ENCODE measurements around the gene ATP8B3. TPM values are rescaled to one million over a fixed set of nuclear protein-coding genes. Genes with fewer than 3 reads are reported as not detected.
A peak's percentile ranks its signal among the peaks of the same experiment; 100 is the strongest.

Gene ATP8B3, protein sequence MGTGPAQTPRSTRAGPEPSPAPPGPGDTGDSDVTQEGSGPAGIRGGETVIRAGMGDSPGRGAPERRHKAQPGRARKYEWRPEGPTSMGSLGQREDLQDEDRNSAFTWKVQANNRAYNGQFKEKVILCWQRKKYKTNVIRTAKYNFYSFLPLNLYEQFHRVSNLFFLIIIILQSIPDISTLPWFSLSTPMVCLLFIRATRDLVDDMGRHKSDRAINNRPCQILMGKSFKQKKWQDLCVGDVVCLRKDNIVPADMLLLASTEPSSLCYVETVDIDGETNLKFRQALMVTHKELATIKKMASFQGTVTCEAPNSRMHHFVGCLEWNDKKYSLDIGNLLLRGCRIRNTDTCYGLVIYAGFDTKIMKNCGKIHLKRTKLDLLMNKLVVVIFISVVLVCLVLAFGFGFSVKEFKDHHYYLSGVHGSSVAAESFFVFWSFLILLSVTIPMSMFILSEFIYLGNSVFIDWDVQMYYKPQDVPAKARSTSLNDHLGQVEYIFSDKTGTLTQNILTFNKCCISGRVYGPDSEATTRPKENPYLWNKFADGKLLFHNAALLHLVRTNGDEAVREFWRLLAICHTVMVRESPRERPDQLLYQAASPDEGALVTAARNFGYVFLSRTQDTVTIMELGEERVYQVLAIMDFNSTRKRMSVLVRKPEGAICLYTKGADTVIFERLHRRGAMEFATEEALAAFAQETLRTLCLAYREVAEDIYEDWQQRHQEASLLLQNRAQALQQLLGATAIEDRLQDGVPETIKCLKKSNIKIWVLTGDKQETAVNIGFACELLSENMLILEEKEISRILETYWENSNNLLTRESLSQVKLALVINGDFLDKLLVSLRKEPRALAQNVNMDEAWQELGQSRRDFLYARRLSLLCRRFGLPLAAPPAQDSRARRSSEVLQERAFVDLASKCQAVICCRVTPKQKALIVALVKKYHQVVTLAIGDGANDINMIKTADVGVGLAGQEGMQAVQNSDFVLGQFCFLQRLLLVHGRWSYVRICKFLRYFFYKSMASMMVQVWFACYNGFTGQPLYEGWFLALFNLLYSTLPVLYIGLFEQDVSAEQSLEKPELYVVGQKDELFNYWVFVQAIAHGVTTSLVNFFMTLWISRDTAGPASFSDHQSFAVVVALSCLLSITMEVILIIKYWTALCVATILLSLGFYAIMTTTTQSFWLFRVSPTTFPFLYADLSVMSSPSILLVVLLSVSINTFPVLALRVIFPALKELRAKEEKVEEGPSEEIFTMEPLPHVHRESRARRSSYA (N-terminal part only)
- total RNA-seq, result 2.9 TPM

DNA sequence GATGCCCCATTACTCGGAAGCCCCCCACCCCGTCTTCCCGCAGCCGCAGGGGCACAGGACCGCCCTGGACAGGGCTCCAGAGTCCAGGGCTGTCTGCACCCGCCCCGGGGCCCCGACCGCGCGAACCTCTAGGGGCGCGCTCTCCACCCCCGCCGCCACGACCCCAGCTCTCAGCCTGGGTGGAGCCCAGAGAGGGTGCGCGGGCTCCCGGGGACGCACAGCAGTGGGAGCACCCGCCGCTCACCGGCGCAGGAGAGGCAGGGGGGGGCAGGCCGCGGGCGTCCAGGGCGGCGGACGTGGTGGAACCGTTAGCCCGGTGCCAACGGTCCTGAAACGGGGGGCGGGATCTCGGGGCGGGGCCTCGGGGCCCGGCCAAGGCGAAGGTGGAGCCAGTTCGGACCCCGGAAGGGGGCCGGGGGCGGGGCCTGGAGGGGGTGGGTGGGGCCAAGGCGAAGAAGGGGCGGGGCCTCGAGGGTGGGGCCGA is at the start of gene ATP8B3:
Gene ATP8B3, minus strand, starts transcription at position 335 of the 484 bp plus-strand sequence. CDS start 540 bp downstream, outside the sequence.
- DNase-seq (ENCODE audit: low spot score), result no peak

DNA sequence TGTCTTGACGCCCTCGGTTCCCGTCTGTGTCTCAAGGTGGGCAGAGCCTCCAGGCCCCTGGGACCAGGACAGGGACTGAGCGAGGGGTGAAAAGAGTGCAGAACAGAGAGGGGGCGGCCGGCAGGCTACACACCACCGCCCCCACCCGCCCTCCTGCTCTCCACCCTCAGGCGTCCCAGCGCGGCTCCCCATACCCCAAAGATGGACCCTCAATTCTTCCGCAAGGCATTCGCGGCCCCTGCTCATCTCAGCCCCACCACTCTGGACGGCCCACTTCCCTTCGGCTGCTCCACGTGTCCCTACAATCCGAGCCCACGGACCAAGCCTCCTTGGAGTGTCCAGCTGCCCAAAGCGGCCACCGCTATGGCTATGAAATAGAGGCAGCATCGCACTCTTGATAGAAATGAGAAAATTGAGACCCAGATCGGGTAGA is 49.5 kb upstream of the ATP8B3 start:
- no peak for DNase-seq (ENCODE audit: low spot score)

GRCh38 chr19:1860821-1861598 is 48.9 kb upstream of the ATP8B3 start:
- DNase-seq (ENCODE audit: low spot score), result no peak

DNA sequence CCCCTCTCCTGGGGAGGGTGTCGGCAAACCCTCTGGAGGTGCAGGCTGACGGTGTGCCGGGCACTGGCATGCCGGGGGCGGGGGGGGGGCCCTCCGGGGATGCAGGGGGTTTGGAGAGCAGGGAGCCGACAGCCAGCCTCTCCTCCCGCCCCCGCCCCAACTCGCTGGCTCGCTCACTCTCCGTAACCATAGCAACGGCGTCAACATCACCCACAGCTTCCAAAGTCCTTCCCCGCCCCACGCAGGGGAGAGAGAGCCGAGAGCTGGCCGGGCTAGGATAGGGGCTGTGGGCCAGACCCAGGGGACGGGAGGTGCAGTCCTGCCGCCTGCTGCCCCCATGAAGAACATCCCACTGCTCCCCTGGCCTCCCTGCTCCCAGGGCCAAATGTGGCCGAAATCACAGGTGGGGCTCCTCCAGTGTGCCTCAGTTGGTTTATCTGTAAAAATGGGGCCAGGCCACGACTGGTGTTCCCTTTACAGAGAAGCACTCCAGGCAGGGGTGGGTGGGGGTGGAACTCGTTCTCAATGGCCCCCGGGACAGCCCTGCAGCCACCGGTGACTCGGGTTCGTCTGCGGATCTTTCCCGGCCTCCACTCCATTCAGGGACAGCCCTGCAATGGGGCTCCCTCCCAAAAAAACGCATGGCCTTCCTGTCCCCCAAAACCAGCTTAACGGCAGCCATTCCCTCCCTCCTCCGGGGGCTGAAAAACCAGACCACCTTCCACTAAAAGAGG is 48.1 kb upstream of the ATP8B3 start:
- peak; percentile 73 for DNase-seq (ENCODE audit: low spot score)

- no peak for DNase-seq (ENCODE audit: low spot score)
These were observed 47.3 kb upstream of the ATP8B3 start for GRCh38 chr19:1859331-1859781.

DNA sequence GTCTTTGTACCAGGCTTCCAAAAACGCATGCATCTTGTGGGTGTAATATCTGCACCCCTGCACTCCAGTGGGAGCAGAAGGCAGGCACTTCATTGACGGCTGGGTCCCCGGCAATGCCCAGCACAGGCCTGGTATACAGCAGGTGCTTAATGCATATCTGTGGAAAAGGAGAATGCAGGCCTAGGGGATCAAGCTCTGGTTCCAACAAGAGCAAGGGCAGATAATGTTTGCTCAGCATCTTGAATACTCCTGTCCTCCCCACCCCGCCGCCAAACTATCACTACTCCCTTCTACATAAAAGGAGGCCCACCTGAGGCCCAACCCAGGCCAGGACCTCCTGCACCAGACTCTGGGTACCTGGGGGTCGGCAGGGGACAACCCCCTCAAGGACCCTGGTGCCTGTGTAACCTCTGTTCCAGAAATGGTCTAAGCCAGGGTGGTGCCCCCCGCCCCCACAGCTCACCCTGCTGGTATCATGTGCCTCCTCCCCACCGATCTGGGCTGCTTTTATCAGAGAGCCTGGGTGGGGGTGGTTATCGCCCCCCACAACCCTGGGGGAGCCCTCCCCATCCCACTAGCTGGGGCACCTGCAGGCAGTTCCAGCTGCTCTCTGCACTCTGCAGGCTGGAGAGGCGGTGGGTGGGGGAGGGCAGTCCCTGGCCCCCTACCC is 46.5 kb upstream of the ATP8B3 start:
- DNase-seq (ENCODE audit: low spot score), result no peak

GRCh38 chr19:1857648-1858326 is 45.7 kb upstream of the ATP8B3 start:
- no peak for DNase-seq (ENCODE audit: low spot score)

GRCh38 chr19:1856698-1857603 is 44.9 kb upstream of the ATP8B3 start:
- peak; percentile 90 for DNase-seq (ENCODE audit: low spot score)

GRCh38 chr19:1856345-1856697 is 44.2 kb upstream of the ATP8B3 start:
- DNase-seq (ENCODE audit: low spot score), result no peak

DNA sequence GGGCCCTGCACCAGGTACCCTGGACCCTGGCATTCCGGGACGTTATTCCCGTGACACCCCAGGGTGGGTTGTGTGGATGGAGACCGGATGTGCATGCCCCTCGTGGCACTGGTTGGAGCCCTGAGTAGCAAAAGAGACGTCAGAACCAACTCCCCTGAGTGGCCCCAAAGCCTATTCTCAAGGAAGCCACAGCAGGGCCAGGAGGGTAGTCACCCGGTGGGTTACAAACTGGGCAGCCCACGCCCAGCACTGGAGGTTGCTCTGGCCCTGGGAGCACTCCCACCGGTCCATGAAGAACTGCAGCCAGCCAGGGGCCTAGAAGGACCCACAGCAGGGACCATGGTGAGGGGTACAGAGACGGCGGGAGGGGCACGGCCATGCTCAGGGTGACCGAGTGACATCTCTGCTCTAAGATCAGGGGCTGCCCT is 43.8 kb upstream of the ATP8B3 start:
- no peak for DNase-seq (ENCODE audit: low spot score)

DNA sequence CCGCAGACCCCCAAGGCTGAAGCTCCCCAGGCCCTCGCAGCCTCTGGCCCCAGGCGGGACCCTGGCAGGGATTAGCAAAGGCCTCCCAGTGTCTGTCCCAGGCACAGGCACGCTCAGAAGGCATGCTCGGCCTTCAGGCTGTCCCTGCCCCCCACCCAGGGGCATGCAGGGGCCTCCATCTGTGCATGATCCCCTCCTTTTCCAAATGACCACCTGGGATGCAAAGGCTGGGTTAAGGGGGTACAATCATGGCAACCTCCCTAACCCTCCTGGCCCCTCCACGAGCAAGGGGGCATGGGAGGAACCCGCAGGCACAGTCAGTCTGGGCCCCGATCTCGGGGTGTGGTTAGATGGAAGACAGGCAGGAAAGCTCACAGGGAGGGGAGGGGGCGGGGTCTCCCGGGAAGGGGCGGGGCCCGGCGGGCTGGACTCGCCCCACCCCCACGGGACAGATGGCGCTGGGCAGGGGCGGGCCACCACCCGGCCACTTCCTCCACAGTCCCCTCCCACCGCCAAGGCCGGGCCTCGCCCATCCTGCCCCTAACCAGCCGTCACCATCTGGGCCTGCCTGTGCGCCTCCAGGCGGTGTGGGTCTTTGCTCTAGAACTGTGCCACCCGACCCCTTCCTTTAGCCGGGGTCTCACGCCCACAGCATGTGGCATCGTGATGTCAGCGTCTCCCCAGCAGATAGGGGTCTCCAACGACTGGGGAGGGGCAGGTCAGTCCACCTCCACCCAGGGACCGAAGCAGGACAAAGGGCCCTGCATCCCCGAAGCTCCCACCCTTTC is 43.2 kb upstream of the ATP8B3 start:
- peak; percentile 91 for DNase-seq (ENCODE audit: low spot score)

GRCh38 chr19:1854542-1855039 is 42.5 kb upstream of the ATP8B3 start:
- no peak for DNase-seq (ENCODE audit: low spot score)

DNA sequence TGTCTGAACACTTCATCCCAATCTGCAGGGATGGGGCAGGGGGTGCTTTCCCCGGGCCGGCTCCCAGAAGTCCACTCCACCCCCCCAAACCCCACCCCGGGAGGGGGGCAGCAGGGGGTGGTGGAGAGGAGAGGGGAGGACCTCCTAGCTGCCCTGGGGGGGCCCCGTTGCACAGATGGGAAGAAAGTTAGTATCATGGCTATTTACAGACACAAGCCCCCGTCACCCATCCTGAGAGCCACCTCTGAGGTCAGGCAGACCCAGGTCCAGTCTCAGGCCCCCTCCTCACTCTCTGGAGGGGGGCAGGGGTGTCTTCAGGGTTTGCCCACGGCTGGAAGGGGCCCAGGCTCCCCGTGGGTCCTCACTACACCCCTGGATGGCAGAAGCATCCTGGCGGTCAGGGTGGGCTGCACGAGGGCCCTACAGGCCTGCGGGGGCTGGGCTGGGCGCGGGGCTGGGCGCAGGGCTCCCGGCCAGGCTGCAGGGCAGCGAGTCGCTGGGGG is 42.0 kb upstream of the ATP8B3 start:
- DNase-seq (ENCODE audit: low spot score), result no peak

GRCh38 chr19:1853295-1854038 is 41.4 kb upstream of the ATP8B3 start:
- peak; percentile 86 for DNase-seq (ENCODE audit: low spot score)

GRCh38 chr19:1852581-1853128 is 40.6 kb upstream of the ATP8B3 start:
- no peak for DNase-seq (ENCODE audit: low spot score)

Measured in mucosa of gallbladder (tissue), 1 donor.